Upper lobe of left lung (tissue), 6 donors: Measurements from ENCODE around the gene TRAPPC10. TPM values are rescaled to one million over a fixed set of nuclear protein-coding genes. Genes with fewer than 3 reads are reported as not detected.

ENCODE experiments used
- ATAC-seq, 2 donors: fragments of 200-7000 bp; cut with Tn5 transposase; one replicate each; pipeline ENCODE4 v1.9.1; 2022; ENCODE audit warnings: mild to moderate bottlenecking in 2 of 2, moderate library complexity in 2 of 2; ENCODE audit not compliant: low FRiP score in 2 of 2
- DNase-seq, 2 donors: peaks; one replicate each; pipeline ENCODE4 v3.0.0-alpha.2; 2019 to 2020
- H3K27ac ChIP-seq, 4 donors: fragments of 200-600 bp; sonication (generic); one replicate each; pipeline ENCODE4 v1.5.1; 2016 to 2019
- H3K27me3 ChIP-seq, 4 donors: fragments of 200-600 bp; sonication (generic); one replicate each; pipeline ENCODE4 v1.5.1; 2017 to 2019
- H3K36me3 ChIP-seq, 4 donors: fragments of 200-600 bp; sonication (generic); one replicate each; pipeline ENCODE4 v1.5.1; 2016 to 2019
- H3K4me1 ChIP-seq, 4 donors: fragments of 200-600 bp; sonication (generic); one replicate each; pipeline ENCODE4 v1.5.1; 2018 to 2019
- H3K4me3 ChIP-seq, 4 donors: fragments of 200-600 bp; sonication (generic); one replicate each; pipeline ENCODE4 v1.5.1; 2017 to 2019; ENCODE audit warnings: mild to moderate bottlenecking in 2 of 4, moderate library complexity in 1 of 4
- H3K9me3 ChIP-seq, 4 donors: fragments of 200-600 bp; sonication (generic); one replicate each; pipeline ENCODE4 v1.5.1; 2018 to 2019
- EP300 ChIP-seq, 4 donors: sonication (generic); formaldehyde crosslinking; IDR thresholded peaks; one replicate each; pipeline ENCODE4 v1.5.1; 2017; ENCODE audit warnings: antibody characterized with exemption in 4 of 4, control low read depth in 2 of 4
- POLR2A ChIP-seq, 4 donors: fragments of 450-650 bp; IDR thresholded peaks; one replicate each; pipeline ENCODE4 v1.5.1; 2016 to 2017; ENCODE audit warnings: antibody characterized with exemption in 4 of 4, mild to moderate bottlenecking in 2 of 4
- POLR2AphosphoS5 ChIP-seq, 2 donors: sonication (generic); formaldehyde crosslinking; IDR thresholded peaks; one replicate each; pipeline ENCODE4 v1.5.1; 2017; ENCODE audit warnings: antibody characterized with exemption in 2 of 2
- WGBS, 2 donors: methylation state at CpG; one replicate each; pipeline ENCODE4 v1.1.5; 2017 to 2018; 5-methylcytosine and 5-hydroxymethylcytosine counted together
- total RNA-seq, 6 donors: library from RNA; depleted of rRNA in 4 of 6; stranded (reverse); fragments of >200 nt in 4 of 6; gene quantifications; one replicate each; pipeline versions ENCODE4 v1.1.0 to v1.2.1, GENCODE V29; 2016 to 2021
- TF ChIP-seq, protein P1 (sequence below), 6 experiments: fragments of 450-650 bp in 4 of 6; fragments of 200-600 bp in 2 of 6; sonication (generic) in 2 of 6; IDR thresholded peaks; one replicate each; pipeline ENCODE4 v1.5.1; 2016 to 2019; ENCODE audit warnings: antibody characterized with exemption in 6 of 6
- donor health status: DM: no; HTN: no; CAD: no; lungs with moderate emphysema.
- donor health status: DM: no; HTN: yes; CAD: no; lungs with severe emphysema.

TRAPPC10 gene
- total RNA-seq, 6 donors from 2014 or later = 36.3 to 46.8 (median 43.4) TPM

DNA sequence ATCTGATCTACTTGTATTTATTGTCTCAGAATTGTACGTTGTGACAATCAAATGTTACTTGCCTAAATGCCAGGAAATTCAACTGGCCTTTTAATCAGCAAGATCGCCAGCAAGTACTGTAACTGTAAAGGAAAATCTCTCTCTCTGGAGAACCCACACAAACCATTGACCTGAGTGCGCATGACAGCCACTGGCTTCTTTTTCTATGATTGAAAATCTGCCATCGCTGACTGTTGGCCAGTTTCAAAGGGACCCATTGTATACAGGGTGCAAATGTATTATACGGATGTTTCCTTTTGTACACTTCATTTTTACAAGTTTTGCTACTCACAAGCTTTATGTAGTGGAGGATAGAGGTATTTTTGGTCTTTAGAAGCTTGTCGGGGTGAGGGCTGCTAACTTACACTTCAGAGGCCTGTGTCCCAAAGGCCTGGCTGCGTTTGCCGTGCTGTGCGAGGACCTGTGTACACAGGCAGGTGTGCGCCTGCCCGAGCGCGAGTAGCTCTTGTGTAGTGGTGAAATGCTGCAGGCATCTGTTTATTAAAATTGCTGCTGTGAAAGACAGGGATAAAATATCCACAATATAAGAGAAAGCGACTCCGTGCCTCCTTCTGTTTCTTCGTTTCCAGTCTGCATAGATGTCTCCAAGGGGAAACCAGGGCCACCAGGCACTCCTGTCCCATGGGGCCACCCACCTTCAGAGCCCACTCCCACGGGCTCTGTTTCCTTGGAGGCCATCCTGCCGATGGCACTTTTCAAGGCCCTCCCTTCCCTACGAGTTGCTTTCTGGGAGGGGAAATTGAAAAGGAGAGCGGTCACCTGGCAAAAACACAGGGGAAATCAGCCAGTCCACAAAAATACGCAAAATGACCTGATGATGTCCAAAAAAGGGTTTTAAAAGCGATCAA is 25.3 kb upstream of the TRAPPC10 start:
- H3K27me3 ChIP-seq = no peaks in the 10 kb centered on the region
- peaks cover 3 to 22% (median 15%) of the 10 kb centered on the region in 4 donors for H3K36me3 ChIP-seq
- H3K4me1 ChIP-seq = no peaks in the 10 kb centered on the region
- H3K4me3 ChIP-seq = no peak overlapping the region
- no peak for ATAC-seq
- H3K27ac ChIP-seq = no peak overlapping the region
- H3K9me3 ChIP-seq = no peaks in the 10 kb centered on the region
- 77% methylated on average over 22 of the region's 22 CpGs for WGBS, 2 donors
- TF ChIP-seq EP300 (IDR thresholded peaks at IDR 0.05) = no peak
- no peak for TF ChIP-seq POLR2AphosphoS5 (IDR thresholded peaks at IDR 0.05)
- TF ChIP-seq, protein P1, sequence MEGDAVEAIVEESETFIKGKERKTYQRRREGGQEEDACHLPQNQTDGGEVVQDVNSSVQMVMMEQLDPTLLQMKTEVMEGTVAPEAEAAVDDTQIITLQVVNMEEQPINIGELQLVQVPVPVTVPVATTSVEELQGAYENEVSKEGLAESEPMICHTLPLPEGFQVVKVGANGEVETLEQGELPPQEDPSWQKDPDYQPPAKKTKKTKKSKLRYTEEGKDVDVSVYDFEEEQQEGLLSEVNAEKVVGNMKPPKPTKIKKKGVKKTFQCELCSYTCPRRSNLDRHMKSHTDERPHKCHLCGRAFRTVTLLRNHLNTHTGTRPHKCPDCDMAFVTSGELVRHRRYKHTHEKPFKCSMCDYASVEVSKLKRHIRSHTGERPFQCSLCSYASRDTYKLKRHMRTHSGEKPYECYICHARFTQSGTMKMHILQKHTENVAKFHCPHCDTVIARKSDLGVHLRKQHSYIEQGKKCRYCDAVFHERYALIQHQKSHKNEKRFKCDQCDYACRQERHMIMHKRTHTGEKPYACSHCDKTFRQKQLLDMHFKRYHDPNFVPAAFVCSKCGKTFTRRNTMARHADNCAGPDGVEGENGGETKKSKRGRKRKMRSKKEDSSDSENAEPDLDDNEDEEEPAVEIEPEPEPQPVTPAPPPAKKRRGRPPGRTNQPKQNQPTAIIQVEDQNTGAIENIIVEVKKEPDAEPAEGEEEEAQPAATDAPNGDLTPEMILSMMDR (IDR thresholded peaks at IDR 0.05) = no peak
- TF ChIP-seq POLR2A (IDR thresholded peaks at IDR 0.05) = no peak
- no peak for DNase-seq

DNA sequence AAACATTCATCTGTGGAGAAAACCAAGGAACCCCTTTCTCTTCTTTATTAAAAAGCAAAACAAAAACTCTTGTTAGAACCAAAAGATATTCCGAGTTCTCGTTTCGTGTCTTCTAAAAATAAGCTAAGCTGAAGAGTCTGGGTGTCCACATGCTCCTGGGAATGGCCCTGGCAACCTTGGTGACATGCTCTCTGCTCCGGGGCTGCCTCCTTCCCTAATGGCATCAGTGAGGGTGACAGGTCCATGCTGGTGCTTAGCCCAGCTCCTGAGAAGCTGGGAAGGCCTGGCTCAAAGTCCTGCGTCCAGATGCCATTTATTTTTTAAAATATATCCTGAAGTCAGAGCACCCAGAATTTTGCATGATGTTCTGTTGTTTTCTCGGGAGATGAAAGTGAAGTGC is 24.6 kb upstream of the TRAPPC10 start:
- H3K36me3 ChIP-seq = peaks cover 0 to 15% (median 8%) of the 10 kb centered on the region in 4 donors
- WGBS, 2 donors = 71 to 79% methylated on average over 6 of the region's 6 CpGs
- no peak for DNase-seq

DNA sequence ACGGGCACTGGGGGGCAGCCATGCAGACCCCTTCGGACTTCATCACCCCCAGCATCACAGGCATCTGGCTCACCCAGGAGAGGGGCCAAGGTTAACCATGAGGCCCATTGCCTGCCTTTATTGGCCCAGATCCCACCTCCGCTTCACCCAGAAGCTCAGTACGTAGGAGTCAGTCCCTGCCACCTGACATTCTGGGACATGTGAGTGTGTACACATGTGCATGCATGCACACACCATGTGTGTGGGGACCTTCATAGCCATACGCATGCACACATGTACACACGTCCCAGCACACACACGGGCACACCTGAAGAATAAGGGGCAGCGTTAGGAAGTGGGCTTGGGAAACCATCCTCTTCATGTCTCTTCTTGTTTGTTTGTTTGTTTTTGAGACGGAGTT is 24.1 kb upstream of the TRAPPC10 start:
- WGBS, 2 donors = 88 to 89% methylated on average over 5 to 9 of the region's 9 CpGs
- no peak overlapping the region for H3K27ac ChIP-seq

More for the DNA sequence above, 24.6 kb upstream of the TRAPPC10 start:
- H3K4me3 ChIP-seq = no peak overlapping the region
- ATAC-seq = no peak
- no peaks in the 10 kb centered on the region for H3K9me3 ChIP-seq
- no peaks in the 10 kb centered on the region for H3K27me3 ChIP-seq
- TF ChIP-seq EP300 (IDR thresholded peaks at IDR 0.05) (no peak), POLR2AphosphoS5 (IDR thresholded peaks at IDR 0.05) (no peak), POLR2A (IDR thresholded peaks at IDR 0.05) (no peak)
- TF ChIP-seq, protein P1 (IDR thresholded peaks at IDR 0.05) = no peak
- no peak overlapping the region for H3K27ac ChIP-seq
- H3K4me1 ChIP-seq = no peaks in the 10 kb centered on the region

GRCh38 chr21:43988506-43989230 is 23.4 kb upstream of the TRAPPC10 start:
- TF ChIP-seq POLR2AphosphoS5 (IDR thresholded peaks at IDR 0.05) (no peak), EP300 (IDR thresholded peaks at IDR 0.05) (no peak)
- DNase-seq (peak in 1 of 2 donors; percentile 75), ATAC-seq (no peak)
- peaks cover 0 to 7% (median under 1%) of the 10 kb centered on the region in 4 donors for H3K36me3 ChIP-seq
- H3K4me1 ChIP-seq = no peaks in the 10 kb centered on the region
- H3K27me3 ChIP-seq = no peaks in the 10 kb centered on the region
- H3K4me3 ChIP-seq = no peak overlapping the region
- no peaks in the 10 kb centered on the region for H3K9me3 ChIP-seq
- H3K27ac ChIP-seq = no peak overlapping the region
- 73 to 84% methylated on average over 8 to 23 of the region's 23 CpGs for WGBS, 2 donors

More for the DNA sequence above, 24.1 kb upstream of the TRAPPC10 start:
- TF ChIP-seq, protein P1 (IDR thresholded peaks at IDR 0.05) = no peak
- TF ChIP-seq EP300 (IDR thresholded peaks at IDR 0.05) (no peak), POLR2AphosphoS5 (IDR thresholded peaks at IDR 0.05) (no peak), POLR2A (IDR thresholded peaks at IDR 0.05) (no peak)
- no peak for ATAC-seq
- no peak overlapping the region for H3K4me3 ChIP-seq
- H3K4me1 ChIP-seq = no peaks in the 10 kb centered on the region
- H3K9me3 ChIP-seq = no peaks in the 10 kb centered on the region
- H3K27me3 ChIP-seq = no peaks in the 10 kb centered on the region
- DNase-seq = no peak
- H3K36me3 ChIP-seq = peaks cover 0 to 10% (median 3%) of the 10 kb centered on the region in 4 donors

- Histone ChIP-seq H3K27me3 (no peaks in the 10 kb centered on the region), H3K4me1 (no peaks in the 10 kb centered on the region), H3K27ac (no peak overlapping the region), H3K4me3 (no peak overlapping the region), H3K36me3 (no peaks in the 10 kb centered on the region), H3K9me3 (no peaks in the 10 kb centered on the region)
- ATAC-seq = no peak
- no peak for TF ChIP-seq EP300 (IDR thresholded peaks at IDR 0.05)
- TF ChIP-seq, protein P1 (IDR thresholded peaks at IDR 0.05) = no peak
- no peak for TF ChIP-seq POLR2AphosphoS5 (IDR thresholded peaks at IDR 0.05)
- TF ChIP-seq POLR2A (IDR thresholded peaks at IDR 0.05) = no peak
- WGBS, 2 donors = 82 to 95% methylated on average over 4 to 7 of the region's 7 CpGs
- DNase-seq = no peak
These were observed 22.7 kb upstream of the TRAPPC10 start for GRCh38 chr21:43989401-43989800.
